GM19239 (cell line): ENCODE results near the gene MAD1L1.

Experiments
- DNase-seq: peaks from one replicate; pipeline ENCODE4 v3.0.0; 2011; ENCODE audit warnings: low spot score; ENCODE audit not compliant: insufficient read length
- FAIRE-seq: peaks from 2 replicates; lab custom pipeline; 2011; peaks lifted over from hg19 to GRCh38; lab: Jason Lieb, UNC

The MAD1L1 gene

GRCh38 chr7:1946025-1946772 lies 286.5 kb downstream of the MAD1L1 start:
- DNase-seq (no peak), FAIRE-seq (no peak)

- FAIRE-seq, result no peak
Observed at GRCh38 chr7:1945558-1945957, 287.2 kb downstream of the MAD1L1 start.

DNA sequence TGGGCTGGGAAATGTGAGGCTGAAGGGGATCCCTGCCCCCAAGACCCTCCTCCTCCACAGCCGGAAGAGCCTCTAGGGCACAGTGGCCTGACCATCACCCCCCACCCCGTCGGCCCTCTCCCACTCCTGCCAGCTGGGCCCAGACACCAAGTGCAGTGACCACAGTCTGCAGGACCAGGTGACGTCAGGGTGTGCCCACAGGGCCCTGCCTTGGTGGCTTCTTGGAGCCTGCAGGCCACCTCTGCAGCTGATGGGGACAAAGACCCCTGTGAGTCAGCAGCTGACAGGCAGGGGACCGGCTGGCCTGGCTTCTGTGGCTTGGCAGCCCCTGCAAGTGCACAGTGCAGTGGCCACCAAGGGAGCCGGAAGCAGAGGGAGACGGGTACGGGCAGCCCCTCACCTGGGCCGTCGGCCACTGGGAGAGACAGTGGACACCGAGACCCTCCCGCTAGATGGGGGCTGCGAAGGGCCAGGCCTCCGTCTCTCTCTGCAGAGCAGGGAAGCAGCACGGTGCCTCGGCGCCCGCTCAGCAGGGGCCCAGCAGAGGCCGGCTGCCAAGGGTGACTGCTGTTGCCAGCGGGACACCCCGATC lies 288.0 kb downstream of the MAD1L1 start:
- DNase-seq (no peak), FAIRE-seq (no peak)

More at GRCh38 chr7:1945558-1945957, 287.2 kb downstream of the MAD1L1 start:
- no peak for DNase-seq

GRCh38 chr7:1943933-1944618 lies 288.7 kb downstream of the MAD1L1 start:
- no peak for FAIRE-seq

DNA sequence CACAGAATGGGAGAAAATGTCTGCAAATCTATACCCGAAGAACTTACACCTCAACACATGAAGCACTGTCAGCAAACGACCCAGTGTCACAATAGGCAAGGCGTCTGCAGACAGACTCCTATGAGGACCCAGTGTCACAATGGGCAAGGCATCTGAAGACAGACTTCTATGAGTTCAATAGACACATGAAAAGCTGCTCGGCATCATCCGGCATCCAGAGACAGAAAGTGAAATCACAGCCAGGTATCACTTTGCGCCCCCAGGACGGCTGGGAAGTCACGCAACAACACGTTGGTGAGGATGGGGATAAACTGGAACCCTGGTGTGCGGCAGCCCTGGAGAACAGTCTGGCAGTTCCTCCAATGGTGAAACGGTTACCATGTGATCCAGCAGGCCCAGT lies 289.4 kb downstream of the MAD1L1 start:
- FAIRE-seq (no peak), DNase-seq (no peak)

More at GRCh38 chr7:1943933-1944618, 288.7 kb downstream of the MAD1L1 start:
- DNase-seq, result no peak

- FAIRE-seq, result no peak
- no peak for DNase-seq
Observed at GRCh38 chr7:1942941-1943289, 289.8 kb downstream of the MAD1L1 start.

DNA sequence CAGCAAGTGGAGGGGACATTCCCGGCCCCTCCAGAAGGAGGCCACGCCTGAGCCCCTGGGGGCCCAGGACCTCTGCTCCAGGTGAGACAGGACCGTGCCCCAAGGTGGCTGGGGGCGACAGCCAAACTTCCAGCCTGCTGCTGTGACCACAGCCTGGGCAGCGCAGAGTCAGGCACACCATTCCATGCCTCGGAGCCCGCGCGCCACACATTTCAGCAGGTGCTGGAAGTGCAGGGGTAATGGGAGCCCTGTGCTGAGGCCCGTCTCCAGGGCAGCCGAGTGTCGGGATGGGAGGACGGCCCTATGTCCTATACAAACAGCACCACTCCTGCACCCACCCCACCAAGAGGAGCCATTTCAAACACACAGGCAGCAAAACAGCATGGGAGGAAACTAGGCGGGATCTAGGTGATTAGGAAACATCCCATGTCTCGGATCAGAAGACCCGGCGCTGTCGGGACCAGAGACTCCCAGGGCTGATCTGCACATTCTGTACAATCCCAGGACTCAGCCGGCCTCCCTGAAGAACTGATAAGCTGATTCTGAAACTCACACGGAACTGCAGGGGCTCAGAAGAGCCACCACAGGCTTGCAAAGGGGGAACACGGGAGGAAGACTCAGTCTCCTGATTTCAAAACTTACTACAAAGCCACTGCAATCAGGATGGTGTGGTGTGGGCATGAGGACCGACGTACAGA lies 290.4 kb downstream of the MAD1L1 start:
- FAIRE-seq (no peak), DNase-seq (no peak)

DNA sequence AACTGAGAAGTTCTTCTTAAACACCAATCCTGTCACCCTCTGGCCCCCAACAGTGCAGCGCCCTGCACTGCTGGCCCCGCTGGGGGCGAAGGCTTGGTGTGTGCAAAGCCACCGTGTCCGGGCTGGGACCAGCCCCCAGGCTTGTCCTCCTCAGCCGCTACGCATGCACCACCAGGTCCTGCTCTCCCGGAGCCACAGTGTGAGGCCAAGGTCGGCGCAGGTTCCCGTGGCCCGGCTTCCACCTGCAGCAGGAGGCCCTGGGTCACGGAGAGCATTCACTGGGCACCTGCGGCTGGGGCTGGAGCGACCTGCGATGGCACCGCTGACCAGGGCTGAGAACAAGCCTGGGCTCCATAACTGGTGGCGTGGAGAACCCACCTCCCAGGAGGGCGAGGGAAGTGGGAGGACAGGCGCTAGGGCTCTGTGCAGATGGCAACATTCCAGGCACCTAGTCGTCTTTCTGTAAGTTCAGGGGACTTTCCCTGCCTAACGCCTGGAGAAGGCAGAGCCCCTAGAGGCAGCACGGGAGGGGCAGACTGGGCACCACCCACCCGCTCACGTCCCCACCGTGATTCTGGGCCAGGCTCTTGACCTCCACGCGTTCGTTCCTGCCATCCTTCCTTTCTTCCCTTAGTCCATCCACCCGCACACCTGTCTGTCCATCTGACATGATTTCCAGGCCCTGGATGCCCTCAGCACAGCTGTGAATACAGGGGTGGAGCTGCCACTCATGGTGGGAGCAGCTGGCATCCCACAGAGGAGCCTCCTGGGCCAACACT lies 291.1 kb downstream of the MAD1L1 start:
- FAIRE-seq (no peak), DNase-seq (no peak)

- FAIRE-seq, result peak; percentile 62
- no peak for DNase-seq
Observed at GRCh38 chr7:1940863-1941262, 291.9 kb downstream of the MAD1L1 start.

DNA sequence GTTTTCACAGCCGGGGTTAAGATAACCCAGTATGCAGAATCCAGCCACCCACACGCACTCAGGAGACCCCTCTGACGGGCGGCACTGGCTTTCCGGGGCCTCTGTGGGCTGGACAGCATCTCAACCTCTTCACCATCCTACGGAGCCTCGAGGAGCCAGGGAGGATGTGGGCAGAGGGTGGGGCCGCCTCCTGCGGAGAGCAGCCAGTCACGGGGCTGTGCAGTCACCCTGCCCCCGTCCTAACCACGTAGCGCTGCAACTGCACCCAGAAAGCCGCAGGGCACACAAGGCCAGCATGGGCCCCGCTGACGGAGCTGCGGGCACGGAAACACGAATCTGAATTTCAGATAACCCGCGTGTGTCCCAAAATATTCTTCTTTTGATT lies 292.4 kb downstream of the MAD1L1 start:
- FAIRE-seq (peak; percentile 91), DNase-seq (peak; percentile 98)

GRCh38 chr7:1939434-1940401 lies 293.0 kb downstream of the MAD1L1 start:
- FAIRE-seq (peak; percentile 64), DNase-seq (no peak)

DNA sequence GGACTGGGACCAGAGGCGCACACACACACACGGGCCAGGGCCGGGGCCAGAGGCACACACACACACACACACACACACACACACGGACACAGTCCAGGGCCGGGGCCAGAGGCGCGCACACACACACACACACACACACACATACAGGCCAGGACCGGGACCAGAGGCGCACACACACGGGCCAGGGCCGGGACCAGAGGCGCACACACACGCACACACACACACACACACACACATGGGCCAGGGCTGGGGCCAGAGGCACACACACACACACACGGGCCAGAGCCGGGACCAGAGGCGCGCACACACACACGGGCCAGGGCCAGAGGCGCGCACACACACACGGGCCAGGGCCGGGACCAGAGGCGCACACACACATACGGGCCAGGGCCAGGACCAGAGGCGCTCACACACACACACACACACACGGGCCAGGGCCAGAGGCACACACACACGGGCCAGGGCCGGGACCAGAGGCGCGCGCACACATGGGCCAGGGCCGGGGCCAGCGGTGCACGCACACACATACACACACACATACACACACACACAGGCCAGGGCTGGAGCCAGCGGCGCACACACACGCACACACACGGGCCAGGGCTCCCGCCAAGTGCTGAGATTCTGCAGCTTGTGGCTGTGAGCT lies 293.8 kb downstream of the MAD1L1 start:
- no peak for FAIRE-seq
- DNase-seq, result no peak

DNA sequence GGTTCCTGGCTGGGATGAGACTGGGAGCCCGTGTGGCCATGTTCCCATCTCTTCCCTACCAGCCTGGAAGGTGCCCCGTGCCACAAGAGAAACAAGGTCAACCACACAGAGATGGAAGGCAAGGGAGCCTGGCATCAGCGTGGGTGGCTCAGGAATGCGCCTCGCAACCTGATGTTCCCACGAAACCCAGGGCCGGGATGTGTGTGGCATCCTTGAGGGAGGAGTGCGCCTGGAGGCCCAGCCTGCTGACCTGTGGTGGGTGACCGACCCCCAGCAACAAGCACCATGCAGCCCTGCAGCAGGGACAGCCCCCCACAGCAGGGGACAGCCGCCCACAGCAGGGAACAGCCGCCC lies 295.5 kb downstream of the MAD1L1 start:
- no peak for DNase-seq
- no peak for FAIRE-seq

DNA sequence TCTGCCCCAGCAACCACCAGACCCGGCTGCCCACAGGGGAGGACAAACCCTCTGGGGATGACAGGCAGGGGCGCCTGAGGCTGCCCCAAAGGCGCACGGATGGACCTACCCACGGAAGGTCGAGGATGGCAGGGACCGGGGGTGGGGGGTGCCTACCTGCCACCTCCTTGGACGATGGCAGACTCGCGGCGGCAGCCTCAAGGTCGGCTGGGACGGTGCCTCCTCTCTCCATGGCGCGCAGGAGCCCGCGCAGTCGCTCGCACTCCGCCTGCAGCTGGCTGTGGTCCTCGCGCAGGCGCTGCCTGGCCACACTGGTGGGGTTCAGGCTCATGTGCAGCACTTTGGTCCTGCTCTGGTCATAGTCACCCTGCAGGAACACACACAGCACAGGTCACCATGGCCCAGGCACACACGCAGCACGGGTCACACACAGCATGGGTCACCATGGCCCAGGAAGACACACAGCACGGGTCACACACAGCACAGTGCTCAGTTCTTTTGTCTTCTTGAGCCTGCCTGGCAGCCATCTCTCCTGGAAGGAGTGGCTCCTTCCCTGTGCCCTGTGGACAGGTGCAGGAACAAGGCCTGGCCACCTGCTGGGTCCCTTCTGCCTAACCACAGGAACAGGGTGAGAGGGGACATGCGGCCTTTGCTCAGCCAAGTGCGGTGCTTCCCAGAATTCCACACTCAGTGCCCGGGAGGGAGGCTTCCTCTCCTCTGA lies 296.1 kb downstream of the MAD1L1 start:
- FAIRE-seq (no peak), DNase-seq (no peak)

DNA sequence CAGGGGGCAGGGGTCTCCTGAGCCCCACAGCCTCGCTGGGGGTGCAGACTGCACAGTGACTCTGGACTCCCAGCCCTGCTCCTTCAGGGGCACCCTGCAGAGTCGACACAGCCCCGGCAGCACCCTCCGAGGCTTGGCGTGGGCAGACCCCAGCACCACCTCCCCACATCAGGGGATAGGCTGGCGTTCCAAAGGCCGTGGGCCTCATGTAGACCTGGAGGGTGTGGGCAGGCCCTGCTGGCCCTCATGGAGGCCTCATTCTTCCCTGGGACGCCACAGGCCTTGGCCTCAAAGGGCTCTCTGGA lies 296.8 kb downstream of the MAD1L1 start:
- DNase-seq, result no peak
- FAIRE-seq, result no peak

DNA sequence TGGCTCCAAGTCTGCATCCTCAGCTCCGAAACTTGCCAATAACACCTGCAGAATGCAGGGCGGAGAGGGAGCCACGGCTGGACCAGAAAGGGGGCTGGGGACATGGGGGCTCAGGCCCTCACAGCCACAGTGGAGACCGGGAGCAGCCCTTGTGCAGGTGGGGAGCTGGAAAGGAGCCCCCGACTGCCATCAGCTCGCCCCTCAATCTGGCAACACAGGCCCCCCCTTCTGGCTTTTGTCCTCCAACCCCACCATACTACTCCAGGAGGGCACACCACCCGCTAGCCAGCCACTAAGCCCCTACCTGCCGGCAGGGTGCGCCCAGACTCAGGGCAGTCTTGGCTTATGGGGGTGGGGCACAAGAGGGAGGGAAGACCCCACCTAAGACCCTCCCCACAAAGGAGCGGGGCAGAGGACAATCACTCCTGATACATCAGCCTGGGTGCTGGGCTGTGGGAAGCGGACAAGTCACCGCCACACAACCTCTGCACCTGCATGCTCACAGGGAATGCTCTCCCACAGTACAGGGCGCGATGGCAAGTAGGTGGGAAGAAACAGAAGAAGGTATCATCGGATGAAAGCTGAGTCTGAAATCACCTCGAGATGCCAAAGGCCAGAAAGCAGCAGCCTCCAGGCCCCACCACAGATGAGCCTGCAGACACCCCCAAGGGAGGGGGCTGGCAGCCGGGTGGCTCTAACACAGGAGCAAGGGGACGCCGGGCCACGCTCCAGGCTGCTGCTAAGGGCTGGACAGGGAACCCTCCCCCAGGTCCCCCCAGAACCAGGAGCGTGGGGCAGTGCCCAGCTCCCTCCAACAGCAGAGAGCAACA lies 297.4 kb downstream of the MAD1L1 start:
- FAIRE-seq (no peak), DNase-seq (no peak)

GRCh38 chr7:1934756-1935155 lies 298.0 kb downstream of the MAD1L1 start:
- no peak for FAIRE-seq

More at GRCh38 chr7:1934756-1935155, 298.0 kb downstream of the MAD1L1 start:
- no peak for DNase-seq
